HFFc6 (cell line): ENCODE data around the gene MRTFA. TPM values are rescaled to one million over a fixed set of nuclear protein-coding genes. Genes with fewer than 3 reads are reported as not detected.
A peak's percentile ranks its signal among the peaks of the same experiment; 100 is the strongest.
"Not testable (repeated sequence)": the region's sequence is repeated elsewhere in the genome, so short reads cannot be mapped to it uniquely, and the experiment has no call there.

Experiments used
- DNase-seq: peaks from one replicate; pipeline ENCODE4 v3.0.0-alpha.2; 2018
- H3K27ac Mint-ChIP-seq: 2 replicates; pipeline ENCODE4 v1.8.0; 2020; ENCODE audit warnings: mild to moderate bottlenecking, mixed read lengths
- H3K27me3 Mint-ChIP-seq: 2 replicates; pipeline ENCODE4 v1.8.0; 2021; ENCODE audit warnings: mild to moderate bottlenecking, moderate library complexity, mixed read lengths; ENCODE audit not compliant: insufficient read depth
- H3K36me3 Mint-ChIP-seq: 2 replicates; pipeline ENCODE4 v1.8.0; 2021; ENCODE audit warnings: low read depth, mixed read lengths
- H3K4me1 Mint-ChIP-seq: 2 replicates; pipeline ENCODE4 v1.8.0; 2020; ENCODE audit warnings: low read depth, mixed read lengths
- H3K4me3 Mint-ChIP-seq: 2 replicates; pipeline ENCODE4 v1.8.0; 2020; ENCODE audit warnings: mild to moderate bottlenecking, moderate library complexity, mixed read lengths
- H3K9me3 Mint-ChIP-seq: 2 replicates; pipeline ENCODE4 v1.8.0; 2020; ENCODE audit warnings: mild to moderate bottlenecking, mixed read lengths
- total RNA-seq, 6 experiments: library from RNA; stranded (reverse); fragmentation: NEBNext Ultra II Directional; extraction: Animal tissue kit (Norgen Biotek cat#: 25700); gene quantifications; 2 replicates in 1 of 6; 3 replicates in 5 of 6; pipeline ENCODE4 v1.2.3, GENCODE V29; 2021
- TF ChIP-seq, protein P1 (sequence below): fragments of 200-600 bp; sonication (generic); IDR thresholded peaks from 2 replicates; pipeline ENCODE4 v1.5.0; 2021; ENCODE audit warnings: antibody characterized with exemption, mild to moderate bottlenecking

MRTFA gene
- total RNA-seq, 6 experiments from 2014 or later = 36.4 to 48.7 (median 42.2) TPM

GRCh38 chr22:40679964-40680818, 43.7 kb upstream of the MRTFA start:
- Mint-ChIP-seq H3K4me3 (no peak overlapping the region), H3K27ac (no peak overlapping the region), H3K9me3 (no peaks in the 10 kb centered on the region), H3K27me3 (peaks cover 3% of the 10 kb centered on the region), H3K36me3 (no peaks in the 10 kb centered on the region), H3K4me1 (peaks cover 35% of the 10 kb centered on the region)
- peak; percentile 23 for DNase-seq
- TF ChIP-seq, protein P1, sequence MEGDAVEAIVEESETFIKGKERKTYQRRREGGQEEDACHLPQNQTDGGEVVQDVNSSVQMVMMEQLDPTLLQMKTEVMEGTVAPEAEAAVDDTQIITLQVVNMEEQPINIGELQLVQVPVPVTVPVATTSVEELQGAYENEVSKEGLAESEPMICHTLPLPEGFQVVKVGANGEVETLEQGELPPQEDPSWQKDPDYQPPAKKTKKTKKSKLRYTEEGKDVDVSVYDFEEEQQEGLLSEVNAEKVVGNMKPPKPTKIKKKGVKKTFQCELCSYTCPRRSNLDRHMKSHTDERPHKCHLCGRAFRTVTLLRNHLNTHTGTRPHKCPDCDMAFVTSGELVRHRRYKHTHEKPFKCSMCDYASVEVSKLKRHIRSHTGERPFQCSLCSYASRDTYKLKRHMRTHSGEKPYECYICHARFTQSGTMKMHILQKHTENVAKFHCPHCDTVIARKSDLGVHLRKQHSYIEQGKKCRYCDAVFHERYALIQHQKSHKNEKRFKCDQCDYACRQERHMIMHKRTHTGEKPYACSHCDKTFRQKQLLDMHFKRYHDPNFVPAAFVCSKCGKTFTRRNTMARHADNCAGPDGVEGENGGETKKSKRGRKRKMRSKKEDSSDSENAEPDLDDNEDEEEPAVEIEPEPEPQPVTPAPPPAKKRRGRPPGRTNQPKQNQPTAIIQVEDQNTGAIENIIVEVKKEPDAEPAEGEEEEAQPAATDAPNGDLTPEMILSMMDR = no peak; the same call in 1 of the 2 replicates

DNA sequence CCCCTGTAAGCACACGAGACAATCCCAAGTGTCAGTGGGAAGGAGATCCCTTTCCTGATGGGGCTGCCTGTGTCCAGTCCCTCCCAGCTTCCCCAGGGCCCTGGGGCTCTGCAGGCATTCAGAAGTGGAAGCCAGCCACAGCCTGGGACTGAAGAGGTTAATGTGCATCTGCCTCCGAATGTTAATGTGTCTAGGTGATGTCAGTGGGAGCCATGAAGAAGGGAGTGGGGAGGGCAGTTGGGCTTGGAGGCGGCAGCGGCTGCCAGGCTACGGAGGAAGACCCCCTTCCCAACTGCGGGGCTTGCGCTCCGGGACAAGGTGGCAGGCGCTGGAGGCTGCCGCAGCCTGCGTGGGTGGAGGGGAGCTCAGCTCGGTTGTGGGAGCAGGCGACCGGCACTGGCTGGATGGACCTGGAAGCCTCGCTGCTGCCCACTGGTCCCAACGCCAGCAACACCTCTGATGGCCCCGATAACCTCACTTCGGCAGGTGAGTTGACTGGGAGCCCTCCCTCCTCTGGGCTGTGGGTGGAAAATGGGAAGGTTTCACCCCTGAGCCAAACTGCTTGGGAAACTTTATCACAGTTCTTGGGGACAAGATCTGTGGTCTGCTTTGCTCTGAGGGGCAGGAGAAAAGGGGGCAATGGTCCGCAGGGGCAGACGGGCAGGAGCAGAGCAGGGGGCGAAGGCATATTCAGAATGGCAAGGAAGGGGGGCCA, 42.9 kb upstream of the MRTFA start, which contains the start of gene MCHR1:
MCHR1 (plus strand) TSS at position 236 of the 715 bp plus-strand sequence; CDS start at position 405, 169 bp downstream.
- DNase-seq = no peak
- no peaks in the 10 kb centered on the region for H3K9me3 Mint-ChIP-seq
- TF ChIP-seq, protein P1 = no peak
- H3K27ac Mint-ChIP-seq = no peak within 1 kb of the TSS
- H3K4me1 Mint-ChIP-seq = peaks cover 35% of the 10 kb centered on the region
- H3K4me3 Mint-ChIP-seq = peak within 1 kb of the TSS; percentile 55; the same call in 1 of the 2 replicates
- H3K36me3 Mint-ChIP-seq = no peaks in the 10 kb centered on the region
- peaks cover 2% of the 10 kb centered on the region; the same call in 1 of the 2 replicates for H3K27me3 Mint-ChIP-seq

DNA sequence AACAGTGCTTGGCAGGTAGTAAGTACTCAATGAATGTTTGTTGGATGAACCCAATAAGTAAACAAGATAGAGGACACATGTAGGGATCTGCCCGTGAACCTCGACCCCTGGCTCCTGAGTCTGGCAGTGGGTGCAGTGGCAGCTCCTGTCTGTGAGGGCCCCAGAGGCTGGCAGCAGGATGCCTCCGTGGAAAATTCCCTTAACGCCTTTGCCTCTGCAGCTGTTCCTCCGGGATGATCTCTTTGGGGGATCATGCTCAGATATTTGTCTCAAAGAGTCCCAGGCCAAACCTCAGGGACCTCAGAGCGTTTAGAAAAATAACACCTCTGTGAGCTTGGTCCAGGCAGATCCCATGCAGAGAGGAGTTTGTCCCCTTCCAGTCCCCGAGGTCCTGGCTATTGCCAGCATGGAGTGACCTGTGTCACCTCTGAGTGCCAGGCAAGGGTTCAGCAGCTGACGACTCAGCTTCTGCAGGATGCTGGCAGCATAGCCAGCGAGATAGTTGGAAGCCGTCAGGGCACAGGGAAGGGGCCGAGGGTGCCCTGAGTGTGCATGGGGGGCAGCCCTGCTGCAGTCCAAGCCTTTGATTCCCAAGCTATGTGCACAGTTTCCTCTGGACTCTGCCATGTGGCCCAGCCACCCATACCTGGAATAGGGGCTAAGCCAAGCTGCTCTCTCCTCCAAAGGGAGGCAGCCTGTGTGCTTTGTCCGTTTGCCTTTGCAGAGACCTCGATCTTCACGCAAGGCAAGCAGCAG, 42.2 kb upstream of the MRTFA start:
- no peaks in the 10 kb centered on the region for H3K36me3 Mint-ChIP-seq
- peaks cover 2% of the 10 kb centered on the region; the same call in 1 of the 2 replicates for H3K27me3 Mint-ChIP-seq
- TF ChIP-seq, protein P1 = no peak
- DNase-seq = no peak
- H3K27ac Mint-ChIP-seq = no peak overlapping the region
- peaks cover 35% of the 10 kb centered on the region for H3K4me1 Mint-ChIP-seq
- peak overlapping the region; percentile 55; the same call in 1 of the 2 replicates for H3K4me3 Mint-ChIP-seq
- no peaks in the 10 kb centered on the region for H3K9me3 Mint-ChIP-seq

DNA sequence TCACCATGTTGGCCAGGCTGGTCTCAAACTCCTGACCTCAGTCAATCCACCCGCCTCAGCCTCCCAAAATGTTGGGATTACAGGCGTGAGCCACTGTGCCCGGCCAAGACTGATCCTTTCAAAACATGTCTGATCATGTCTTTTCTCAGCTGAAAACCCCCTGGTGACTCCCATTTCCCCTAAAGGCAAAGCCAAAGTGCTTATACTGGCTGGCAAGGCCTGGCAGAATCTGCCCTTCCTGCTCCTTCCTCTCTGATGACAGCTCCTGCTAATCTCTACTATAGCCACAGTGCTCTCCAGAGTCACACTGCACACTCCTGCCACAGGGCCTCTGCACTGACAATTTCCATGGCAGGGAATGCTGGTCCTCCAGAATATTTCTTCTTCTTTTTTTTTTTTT, 40.1 kb upstream of the MRTFA start:
- TF ChIP-seq, protein P1 = no peak
- no peaks in the 10 kb centered on the region for H3K9me3 Mint-ChIP-seq
- H3K4me3 Mint-ChIP-seq = no peak overlapping the region
- H3K27me3 Mint-ChIP-seq = peaks cover 2% of the 10 kb centered on the region; the same call in 1 of the 2 replicates
- no peaks in the 10 kb centered on the region for H3K36me3 Mint-ChIP-seq
- peaks cover 17% of the 10 kb centered on the region for H3K4me1 Mint-ChIP-seq
- H3K27ac Mint-ChIP-seq = no peak overlapping the region
- DNase-seq = no peak

- H3K4me3 Mint-ChIP-seq, H3K36me3 Mint-ChIP-seq, H3K27me3 Mint-ChIP-seq, DNase-seq, H3K9me3 Mint-ChIP-seq, H3K27ac Mint-ChIP-seq: not testable (repeated sequence)
- peaks cover 16% of the 10 kb centered on the region for H3K4me1 Mint-ChIP-seq
Measured at GRCh38 chr22:40676166-40676565, 39.6 kb upstream of the MRTFA start.
